Activated CD4-positive, CD25-positive, alpha-beta regulatory T cell treated with anti-CD3 and anti-CD28 coated beads, Interleukin-2, amount 50 U/mL, for 24 hours (primary cell): Measurements from ENCODE around the gene CCDC88C.
A peak's percentile ranks its signal among the peaks of the same experiment; 100 is the strongest.

Experiments
- ATAC-seq, 2 donors: fragments of 150-1000 bp; cut with Tn5 transposase; one replicate each; pipeline ENCODE4 v1.10.0; 2021; ENCODE audit warnings: mild to moderate bottlenecking in 1 of 2, moderate library complexity in 1 of 2

Gene CCDC88C

DNA sequence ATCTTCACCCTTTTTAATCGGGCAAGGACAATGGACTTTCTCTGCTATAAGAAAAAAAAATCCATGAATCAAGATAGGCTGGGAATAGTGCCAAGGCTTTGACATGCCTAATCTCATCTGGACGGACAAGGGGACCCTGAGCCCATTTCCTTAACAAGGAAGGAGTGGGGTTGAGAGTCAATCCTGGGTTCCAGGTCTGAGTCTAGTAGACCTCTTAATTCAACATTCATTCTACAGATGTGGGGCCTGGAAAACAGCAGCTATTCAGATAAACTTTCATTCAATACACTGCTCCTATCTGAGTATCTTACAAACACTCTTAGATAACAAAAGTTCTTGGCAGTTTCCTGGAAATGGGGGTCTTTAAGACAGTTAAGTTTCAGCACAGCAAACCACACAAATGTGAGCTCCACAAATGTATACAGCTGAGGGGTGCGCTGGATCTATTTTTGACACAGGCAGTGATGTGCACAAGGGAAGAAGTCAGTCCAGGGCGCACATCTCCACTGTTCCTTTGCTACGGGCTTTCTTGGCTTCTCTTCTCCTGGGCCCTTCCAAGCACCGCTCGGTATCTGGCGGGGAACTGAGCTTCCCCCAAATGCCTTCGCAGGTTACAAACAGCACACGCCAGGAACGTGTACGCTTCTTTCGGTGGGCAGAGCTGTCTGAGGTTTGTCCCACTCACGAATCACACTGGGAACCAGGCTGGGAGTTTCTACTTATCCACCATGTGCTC, 90.9 kb downstream of the CCDC88C start:
- ATAC-seq: no peak

DNA sequence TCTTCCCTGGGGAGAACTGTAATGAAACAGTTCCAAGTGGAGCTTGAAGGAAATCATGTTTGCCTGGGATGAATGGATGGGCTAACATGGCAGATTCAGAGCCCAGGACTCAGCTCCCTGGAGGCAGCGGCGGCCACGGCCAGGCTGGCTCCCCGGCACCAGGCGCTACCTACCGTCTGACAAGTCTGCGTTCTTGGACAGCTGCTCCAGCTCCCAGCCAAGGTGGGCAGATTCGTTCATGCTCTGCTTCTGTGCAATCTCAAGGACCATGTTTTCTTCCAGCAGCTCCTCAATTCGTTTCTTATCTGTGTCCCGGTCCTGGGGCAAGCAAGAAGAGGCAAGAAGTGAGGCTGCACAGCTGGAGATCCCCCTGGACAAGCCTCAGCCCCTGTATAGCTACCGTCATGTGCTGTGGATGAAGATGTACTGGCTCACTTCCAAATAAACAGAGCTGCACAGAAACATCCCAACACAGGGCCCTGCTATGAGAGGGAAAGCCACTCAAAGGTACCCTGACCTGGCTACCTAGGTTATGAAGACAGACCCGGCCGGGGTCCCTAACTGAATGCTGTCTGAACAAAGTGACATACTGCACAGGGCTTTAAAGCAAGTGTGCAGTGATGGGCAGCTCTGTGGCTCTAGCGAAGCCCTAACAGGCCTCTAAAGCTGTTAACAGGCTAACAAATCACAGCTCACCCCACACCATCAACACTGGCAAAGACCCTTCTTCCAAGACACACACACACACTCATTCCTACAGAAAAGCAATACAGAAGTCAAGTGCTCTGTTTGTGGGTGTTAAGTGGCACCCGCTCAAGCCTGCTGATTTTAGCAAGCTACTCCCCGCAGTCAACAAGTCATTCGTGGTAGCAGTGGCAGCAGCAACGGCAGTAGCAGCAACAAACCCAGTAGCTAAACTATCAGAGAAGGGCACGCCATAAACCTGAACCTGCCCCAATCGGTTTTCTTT, 92.7 kb downstream of the CCDC88C start:
- no peak for ATAC-seq

DNA sequence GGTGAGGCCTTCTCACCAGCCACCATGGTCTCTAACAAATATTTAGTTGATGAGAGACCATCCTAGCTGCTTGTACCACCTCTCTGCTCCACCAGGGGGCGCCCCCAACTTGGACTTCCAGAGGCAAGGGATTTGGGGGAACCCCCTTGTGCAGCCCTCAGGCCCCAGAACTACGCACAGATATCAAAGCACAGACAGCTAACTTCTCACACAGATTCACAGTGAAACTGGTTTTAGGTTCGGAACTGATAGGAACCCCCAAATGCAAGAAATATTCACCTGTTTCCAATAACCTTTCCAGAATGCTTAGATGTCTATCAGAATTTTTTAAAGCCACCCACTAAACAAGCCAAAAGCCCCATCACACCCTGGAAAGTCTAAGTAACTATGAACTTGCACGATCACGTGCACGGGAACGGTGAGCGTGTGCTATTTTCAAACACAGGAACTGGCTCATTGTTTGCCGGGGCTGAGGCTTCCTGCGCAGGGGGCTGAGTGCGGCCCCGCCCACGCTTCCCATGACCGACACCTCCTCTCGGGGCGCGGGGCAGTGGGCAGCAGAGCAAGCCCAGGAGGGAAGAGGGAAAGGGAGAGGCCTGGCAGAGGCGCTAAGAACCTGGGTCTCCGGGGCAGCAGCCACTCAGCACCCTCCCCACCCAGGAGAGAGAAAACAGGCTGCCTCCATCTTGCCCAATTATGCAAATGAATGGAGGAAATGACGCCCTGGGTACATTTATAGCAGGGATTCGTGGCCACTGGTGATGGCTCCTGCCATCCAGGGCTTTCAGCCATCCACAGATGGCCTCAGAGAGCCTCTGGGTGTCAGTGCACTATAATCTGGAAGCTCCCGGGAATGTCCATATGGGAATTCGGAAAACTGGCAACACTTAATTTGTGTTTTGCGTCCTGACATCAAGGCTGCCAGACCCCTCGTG, 93.7 kb downstream of the CCDC88C start:
- ATAC-seq: peak; percentile 89

DNA sequence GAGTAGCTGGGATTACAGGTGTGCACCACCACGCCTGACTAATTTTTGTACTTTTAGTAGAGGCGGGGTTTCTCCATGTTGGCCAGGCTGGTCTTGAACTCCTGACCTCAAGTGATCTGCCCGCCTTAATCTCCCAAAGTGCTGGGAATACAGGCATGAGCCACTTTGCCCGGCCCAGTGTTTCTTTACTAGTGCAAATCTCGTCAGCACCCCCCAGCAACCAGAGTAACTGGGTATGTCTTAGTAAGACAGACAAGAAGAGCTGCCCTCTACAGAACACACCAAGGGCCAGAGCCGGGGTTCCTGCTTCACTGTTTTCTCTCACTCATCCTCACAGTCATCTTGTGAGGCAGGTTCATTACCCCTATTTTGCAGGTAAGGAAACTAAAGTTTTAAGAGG, 94.6 kb downstream of the CCDC88C start:
- ATAC-seq: no peak

DNA sequence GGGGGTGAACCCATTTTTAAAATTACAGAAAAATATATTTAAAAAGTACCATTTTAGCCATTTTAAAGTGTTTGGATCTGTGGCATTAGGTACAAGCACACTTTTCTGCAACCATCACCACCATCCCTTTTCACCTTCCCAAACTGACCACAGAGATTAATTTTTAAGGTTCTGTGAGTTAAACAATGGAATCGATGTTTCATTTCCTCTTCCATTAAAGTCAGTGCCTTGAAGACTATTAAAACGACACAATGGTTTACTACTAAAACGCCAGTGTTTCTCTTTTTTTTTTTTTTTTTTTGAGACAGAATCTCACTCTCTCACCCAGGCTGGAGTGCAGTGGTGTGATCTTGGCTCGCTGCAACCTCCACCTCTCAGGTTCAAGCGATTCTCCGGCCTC, 95.0 kb downstream of the CCDC88C start:
- ATAC-seq: no peak

DNA sequence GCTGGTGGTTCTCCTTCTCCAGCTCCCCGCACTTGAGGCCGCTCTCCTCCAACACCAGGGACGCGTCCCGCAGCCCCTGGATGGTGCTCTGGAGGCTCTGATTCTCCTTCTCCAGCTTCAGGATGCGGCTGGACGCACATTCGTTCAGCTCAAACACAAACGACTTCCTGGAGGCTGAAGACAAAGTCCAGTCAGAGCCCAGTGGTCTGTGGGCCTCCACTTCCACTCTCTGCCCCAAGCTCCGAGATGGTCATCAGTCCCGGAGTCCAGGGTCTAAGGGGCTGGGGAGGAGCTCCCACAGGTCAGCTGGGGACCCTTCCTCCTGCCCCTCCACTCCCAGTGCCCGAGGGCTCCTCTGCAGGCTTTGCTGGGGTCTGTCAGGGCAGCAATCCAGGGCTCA, 96.5 kb downstream of the CCDC88C start:
- ATAC-seq: no peak

DNA sequence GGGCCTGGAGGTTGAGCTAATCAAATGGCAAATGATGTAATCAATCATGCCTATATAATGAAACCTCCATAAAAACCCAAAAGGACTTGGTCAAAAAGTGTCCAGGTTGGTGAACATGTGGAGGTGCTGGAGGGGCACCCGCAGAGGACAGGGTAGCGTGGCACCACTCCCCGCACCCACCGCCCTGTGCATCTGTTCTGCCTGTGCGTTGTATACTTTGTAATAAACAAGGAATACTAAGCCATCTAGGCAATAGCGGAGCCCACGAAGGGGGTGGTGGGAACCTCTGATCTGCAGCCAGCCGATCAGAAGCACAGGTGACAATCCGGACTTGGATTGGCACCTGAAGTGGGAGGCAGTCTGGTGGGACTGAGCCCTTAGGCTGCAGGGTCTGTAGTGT, 97.4 kb downstream of the CCDC88C start:
- ATAC-seq: no peak

DNA sequence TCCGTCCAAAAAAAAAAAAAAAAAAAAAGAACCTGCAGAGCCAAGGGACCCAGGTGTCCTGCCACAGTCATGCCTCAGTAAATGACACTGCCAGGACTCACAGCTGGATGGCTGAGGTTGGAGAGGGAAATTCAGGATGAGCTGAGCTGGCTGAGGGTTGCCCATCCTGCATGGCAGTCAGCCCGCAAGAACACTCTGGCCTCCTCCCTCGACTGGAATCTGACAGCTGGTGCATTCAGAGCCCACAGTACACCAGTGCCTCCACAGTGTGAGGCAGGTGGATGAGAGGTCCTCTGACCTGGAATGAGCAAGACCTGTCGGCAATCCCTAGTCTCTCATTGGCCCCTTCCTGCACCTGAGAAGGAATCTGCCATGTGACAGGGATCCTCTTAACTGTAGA, 98.7 kb downstream of the CCDC88C start:
- ATAC-seq: no peak

DNA sequence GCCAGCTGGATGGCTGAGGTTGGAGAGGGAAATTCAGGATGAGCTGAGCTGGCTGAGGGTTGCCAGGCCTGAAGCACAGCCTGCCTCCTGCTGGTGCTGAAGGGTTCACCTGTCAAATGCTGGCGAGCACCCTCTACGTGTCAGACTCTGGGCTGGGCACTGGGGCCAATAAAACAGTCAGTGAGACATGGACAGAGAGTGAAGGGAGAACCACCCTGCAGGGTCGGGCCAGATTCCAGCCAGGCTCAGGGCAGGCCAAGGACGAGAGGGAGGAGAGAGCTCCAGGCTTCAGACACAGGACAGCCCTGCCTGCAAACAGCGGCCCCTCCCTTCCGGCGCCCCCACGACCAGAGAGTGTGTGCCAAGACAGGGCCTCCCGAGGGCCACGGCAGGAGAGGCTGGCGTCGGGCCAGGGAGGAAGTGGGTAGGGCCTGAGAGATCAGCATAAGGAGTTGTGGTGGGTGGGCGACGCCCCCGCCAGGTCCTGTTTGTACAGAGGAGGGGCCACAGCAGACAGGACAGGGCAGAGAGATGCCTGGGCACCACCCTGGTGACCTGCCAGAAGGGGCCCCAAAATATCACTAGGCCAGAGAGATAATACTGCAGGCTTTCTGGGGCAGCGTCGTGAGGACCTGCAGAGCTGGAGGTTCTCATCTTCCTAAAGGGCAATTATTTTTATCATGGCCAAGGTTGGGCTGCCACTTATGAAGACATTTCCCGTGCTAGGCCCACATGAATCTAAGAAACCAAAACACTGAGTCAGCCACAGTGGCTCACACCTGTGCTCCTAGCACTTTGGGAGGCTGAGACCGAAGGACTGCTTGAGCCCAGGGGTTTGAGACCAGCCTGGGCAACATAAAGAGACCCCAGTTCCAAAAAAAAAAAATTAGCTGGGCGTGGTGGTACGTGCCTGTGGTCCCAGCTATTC, 100.0 kb downstream of the CCDC88C start:
- peak; percentile 69 to 72 for ATAC-seq

DNA sequence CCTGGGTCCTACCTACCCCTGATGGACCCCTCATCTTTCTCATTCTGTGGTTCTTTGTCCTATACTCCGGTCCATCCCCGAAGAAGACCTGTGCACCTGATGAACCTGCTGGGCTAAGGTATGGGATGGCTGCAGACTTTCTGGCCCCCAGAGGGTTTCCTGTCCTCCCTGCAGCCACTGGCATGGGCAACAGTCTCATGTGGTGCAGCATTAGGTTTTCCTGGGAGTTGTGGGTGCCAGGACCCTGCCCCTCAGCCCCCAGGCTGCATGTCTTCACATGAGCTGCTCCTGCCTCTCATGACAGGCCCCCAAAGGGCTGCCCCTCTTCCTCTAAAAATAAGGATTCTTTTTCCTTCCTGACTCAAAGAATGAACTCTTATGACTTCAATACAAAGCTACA, 100.9 kb downstream of the CCDC88C start:
- ATAC-seq: no peak

DNA sequence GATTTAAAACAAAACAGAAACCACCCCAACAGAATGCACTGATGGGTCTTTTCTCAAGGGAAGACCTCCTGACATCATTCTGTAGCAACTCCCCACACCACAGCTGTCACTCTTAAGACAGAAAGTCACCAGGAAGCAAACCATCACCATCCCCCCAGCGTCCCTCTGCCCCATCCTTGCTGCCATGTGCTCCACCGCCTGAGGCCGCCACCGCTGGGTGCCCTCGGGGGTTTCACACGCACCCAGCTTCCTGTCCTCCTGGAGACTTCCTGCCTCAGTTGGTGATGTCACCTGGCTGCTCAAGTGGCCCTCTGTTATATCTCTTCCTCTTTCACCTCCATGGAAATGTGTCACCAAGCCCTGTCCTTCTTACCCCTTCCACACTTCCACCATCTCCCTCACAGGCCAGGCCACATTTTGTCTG, 101.8 kb downstream of the CCDC88C start:
- peak; percentile 74 to 77 for ATAC-seq

DNA sequence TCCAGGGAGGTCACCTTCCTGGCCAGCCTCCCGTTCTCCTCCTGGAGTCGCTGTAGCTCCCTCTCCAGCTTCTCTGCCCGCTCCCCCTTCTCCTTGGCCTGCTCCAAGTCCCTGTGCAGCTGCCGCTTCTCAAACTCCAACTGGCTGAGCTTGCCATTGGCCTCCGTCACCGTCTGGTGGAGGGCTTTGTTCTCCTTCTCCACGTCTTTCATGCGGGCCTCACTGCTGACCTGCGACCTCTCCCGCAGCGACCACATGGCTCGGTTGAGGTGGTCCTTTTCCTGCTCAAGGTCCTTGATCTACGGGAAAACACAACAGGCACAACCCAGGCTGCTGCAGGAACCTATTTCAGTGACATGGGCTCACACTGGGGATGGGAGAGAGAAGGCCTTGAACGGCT, 103.8 kb downstream of the CCDC88C start:
- no peak for ATAC-seq

DNA sequence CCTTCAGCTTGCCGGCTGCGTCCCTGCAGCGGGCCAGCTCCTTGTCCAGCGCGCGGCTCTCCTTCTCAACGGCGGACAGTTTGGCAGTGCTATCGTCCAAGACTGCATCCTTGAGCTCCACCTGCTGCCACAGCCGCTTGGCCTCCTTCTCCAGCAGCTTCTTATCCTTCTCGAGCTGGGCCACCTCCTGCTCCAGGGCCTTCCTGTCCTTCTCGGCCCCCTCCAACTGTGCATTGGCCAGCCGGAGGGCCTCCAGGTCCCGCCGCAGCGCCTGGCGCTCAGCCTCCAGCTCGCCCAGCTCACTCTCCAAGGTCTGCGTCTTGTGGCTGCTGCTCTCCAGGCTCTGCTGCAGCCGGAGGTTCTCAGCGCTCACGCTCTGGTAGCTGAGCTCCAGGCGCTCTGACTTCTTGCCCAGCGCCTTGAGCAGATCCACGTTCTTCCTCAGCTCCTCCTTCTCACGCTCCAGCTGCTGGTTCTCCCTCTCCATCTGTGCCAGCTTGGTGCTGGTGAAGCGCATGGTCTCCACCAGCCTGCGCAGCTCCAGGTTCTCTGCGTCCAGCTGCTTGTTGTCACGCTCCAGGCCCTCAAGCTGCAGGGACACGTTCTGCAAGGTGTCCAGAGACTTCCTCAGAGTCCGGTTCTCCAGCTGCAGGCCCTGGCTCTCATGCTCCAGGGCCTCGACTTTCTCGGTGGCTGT, 104.3 kb downstream of the CCDC88C start:
- no peak for ATAC-seq

DNA sequence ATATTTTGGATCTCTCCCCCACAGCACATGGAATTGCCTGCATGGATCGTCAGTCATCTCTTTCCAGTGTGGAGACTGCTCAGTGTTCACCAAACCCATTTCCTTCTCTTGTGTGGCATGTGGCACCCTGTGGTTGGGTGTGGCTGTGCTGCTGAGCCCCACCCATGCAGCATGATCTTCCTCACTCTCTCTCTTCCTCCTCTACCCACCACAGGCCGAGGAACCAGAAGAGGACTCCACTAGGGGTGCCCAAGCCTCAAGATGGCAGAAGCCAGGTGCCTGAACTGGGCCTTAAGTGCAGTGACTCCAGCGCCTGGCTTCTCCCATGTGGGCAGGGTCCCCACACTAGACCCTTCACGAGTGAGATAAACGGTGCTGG, 106.3 kb downstream of the CCDC88C start:
- ATAC-seq: peak; percentile 15 to 17

DNA sequence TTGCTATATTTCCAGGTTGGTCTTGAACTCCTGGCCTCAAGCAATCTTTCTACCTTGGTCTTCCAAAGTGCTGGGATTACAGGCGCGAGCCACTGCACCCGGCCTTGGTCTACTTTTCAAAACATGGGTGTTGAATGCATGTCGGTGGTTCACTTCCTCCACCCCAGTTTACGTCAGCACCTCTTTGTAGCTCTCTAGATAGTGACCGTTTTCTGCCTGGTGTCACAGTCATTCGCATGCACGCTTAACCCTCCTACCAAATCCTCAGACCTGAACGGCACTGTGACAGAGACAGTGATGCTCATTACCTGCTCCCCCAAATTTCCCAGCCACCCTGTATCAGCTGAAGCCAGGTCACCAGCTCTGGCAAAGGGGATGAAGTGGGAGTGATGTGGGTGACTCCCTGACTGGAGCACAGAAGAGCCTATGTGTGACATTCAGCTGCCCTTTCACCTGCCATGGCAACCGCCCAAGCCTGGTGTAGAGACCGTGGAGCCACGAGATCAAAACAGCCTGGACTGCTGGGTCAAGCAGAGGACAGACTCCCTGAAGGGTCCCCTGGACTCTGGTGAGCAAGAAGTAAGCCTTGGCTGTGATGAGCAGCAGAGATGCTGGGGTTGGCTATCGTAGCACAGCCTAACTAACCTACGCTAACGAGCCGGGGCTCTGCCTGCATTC, 106.9 kb downstream of the CCDC88C start:
- ATAC-seq: peak; percentile 72 to 80

DNA sequence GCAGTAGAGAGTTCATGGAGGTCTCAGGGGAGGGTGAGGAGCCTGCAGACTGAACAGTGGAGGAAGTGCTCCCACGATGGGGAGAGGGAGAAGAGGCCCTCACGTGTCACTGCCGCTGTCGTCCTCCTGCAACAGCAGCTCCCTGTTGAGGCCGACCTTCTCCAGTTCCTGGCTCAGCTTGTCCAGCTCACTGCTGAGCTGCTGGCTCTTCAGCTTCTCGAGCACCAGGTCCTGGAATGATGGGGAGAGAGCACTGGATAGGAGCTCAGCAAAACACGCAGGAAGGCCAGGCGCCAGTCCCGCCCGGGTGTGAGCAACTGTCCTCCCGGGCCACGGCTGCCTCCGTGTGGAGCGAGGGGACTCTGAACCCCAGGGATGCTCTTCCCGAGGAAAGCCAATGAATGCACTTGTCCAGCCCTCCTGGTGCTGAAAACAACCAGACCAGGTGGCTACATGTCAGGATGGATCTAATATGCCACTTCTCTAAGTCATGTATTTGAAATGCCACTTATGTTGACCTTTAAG, 107.8 kb downstream of the CCDC88C start:
- no peak for ATAC-seq

DNA sequence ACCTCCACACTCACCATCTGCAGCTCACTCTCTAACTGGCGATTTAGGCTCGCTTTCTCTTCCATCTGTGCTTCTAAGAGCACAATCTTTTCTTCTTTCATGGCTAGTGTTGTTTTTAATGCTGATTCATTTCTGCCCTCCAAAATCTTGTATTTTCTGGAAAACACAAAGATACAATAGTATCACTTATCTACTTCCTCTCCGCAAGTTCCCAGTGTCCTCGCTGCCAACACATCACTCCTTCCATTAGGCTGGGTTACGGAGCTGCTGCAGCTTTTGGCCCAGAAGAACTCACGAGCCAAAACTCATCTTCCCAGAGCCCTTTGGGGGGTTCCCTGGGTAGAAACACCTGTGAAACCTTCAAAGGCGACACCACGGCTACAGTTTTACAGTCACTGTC, 109.3 kb downstream of the CCDC88C start:
- ATAC-seq: no peak

DNA sequence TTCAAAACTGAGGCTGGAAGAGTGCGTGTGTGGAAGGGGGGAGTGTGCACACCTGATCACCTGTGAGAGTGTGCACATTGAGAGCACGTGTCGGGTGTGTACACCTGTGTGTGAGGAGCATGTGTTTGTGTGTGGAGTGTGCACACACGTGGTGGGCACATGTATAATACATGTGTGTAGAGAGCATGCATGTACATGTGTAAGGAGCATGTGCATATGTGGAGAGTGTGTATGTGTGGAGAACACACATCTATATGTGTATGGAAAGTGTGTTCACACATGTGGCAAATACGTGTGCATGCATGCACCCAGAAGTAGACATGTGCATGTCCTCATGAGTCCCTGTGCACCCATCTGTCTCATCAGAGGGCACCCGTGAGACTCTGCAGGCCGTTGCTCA, 110.0 kb downstream of the CCDC88C start:
- no peak for ATAC-seq

DNA sequence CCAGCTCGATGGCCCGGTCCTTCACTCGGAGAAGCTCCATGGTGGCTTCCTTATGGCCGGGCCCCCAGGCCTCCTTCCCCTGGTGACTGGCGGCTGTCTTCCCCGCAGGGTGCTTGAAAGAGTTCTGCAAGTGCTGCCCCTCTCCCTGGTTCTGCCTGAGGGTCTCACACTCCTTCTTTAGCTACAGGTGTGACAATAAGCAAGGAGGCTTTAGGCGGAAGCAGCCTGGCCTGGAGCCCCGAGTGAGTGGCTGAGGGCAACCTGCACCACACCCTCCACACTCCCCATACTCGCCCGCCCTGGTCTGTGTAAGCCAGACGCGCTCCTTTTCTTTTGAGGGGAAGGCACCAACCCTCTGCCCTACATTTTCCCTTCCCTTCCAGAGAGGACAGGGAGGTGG, 110.6 kb downstream of the CCDC88C start:
- no peak for ATAC-seq

DNA sequence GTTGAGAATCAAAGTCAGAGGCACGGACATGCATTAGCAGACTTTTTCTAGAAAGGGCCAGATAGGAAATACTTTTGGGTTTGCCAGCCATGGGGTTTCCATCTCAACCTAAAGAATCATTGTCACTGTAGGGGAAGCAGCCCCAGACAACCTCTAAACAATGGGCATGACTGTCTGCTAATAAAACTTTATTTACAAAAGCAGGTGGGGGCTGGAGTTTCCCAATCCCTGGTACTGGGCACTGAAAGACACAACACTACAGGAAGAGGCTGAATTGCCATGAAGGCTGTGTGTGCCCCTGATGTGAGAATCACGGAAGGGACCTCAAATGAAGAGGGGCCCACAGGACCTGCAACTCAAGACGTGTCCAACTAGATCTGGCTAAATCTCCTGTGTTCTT, 111.1 kb downstream of the CCDC88C start:
- no peak for ATAC-seq
